ENCODE measurements around the gene KRTAP5-7. TPM values are rescaled to one million over a fixed set of nuclear protein-coding genes. Genes with fewer than 3 reads are reported as not detected.
"Not testable (repeated sequence)": the region's sequence is repeated elsewhere in the genome, so short reads cannot be mapped to it uniquely, and the experiment has no call there.

The KRTAP5-7 gene
- polyA plus RNA-seq (ENCODE audit: insufficient read length): not detected

- DNase-seq: not testable (repeated sequence)
Observed at GRCh38 chr11:71526796-71527575, at the start of gene KRTAP5-7. TSS of gene KRTAP5-7 (plus strand) at chr11:71527267. CDS start at chr11:71527301, 34 bp downstream.

- DNase-seq: no peak
Observed at GRCh38 chr11:71477641-71478527, 49.2 kb upstream of the KRTAP5-7 start.

GRCh38 chr11:71478528-71478840, 48.6 kb upstream of the KRTAP5-7 start:
- no peak for DNase-seq

- no peak for DNase-seq
Observed at GRCh38 chr11:71481101-71481960, 45.7 kb upstream of the KRTAP5-7 start.

GRCh38 chr11:71482216-71482615, 44.9 kb upstream of the KRTAP5-7 start:
- DNase-seq: no peak

- DNase-seq: no peak
Observed at GRCh38 chr11:71482746-71483364, 44.2 kb upstream of the KRTAP5-7 start.

GRCh38 chr11:71483692-71484091, 43.4 kb upstream of the KRTAP5-7 start:
- no peak for DNase-seq

- no peak for DNase-seq
Observed at GRCh38 chr11:71484248-71485062, 42.6 kb upstream of the KRTAP5-7 start.

- no peak for DNase-seq
Observed at GRCh38 chr11:71485063-71485399, 42.0 kb upstream of the KRTAP5-7 start.

- no peak for DNase-seq
Observed at GRCh38 chr11:71485466-71485865, 41.6 kb upstream of the KRTAP5-7 start.

GRCh38 chr11:71486320-71486719, 40.7 kb upstream of the KRTAP5-7 start:
- no peak for DNase-seq

GRCh38 chr11:71488681-71489270, 38.3 kb upstream of the KRTAP5-7 start:
- no peak for DNase-seq

GRCh38 chr11:71489311-71490043, 37.6 kb upstream of the KRTAP5-7 start:
- no peak for DNase-seq

GRCh38 chr11:71490044-71490730, 36.9 kb upstream of the KRTAP5-7 start:
- no peak for DNase-seq

- no peak for DNase-seq
Observed at GRCh38 chr11:71490731-71491390, 36.2 kb upstream of the KRTAP5-7 start.

- no peak for DNase-seq
Observed at GRCh38 chr11:71491531-71491930, 35.5 kb upstream of the KRTAP5-7 start.

GRCh38 chr11:71491940-71492339, 35.1 kb upstream of the KRTAP5-7 start:
- DNase-seq: no peak

- DNase-seq: no peak
Observed at GRCh38 chr11:71495286-71496230, 31.5 kb upstream of the KRTAP5-7 start.
